Measurements from ENCODE around the gene SYTL4.

Gene SYTL4

DNA sequence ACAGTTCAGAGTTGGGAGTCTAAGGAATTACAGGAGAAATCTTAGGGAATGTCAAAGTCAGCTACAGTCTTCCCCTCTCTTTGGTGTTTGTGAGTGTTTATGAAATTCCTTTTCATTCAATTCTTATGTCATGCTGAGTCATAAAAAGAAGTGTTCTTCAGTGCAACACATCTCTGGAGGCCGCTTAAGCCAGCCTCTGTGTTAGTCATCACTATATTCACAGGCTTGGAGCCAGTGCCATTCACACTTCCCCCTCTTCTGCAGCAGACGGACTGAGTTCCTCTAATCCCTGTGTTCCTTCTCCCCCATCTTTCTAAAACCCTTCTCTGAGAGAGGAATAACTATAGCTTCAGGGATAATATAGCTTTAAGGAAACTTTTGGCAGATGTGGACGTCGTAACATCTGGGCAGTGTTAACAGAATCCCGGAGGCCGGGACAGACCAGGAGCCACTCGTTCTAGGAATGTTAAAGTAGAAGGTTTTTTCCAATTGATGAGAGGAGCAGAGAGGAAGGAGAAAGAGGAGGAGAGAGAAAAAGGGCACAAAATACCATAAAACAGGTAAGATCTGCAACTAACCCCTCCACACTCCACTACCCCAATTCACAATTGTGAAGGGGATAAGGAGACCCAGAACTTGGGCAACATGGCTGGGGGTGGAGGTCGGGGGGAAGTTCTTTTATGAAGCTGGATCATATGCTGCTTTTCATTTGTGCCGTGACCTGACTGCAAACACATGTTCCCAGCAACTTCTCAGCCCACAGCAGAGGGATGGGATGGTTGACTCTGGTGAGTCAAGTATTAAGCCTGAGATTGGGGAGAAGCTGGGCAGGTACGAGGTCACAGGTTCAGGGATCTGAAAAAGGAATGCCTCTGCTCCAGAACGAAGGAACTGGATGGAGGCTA lies 87.7 kb downstream of the SYTL4 start, which contains the start of gene SRPX2:
SRPX2 (plus strand) TSS at position 244 of the 905 bp plus-strand sequence. CDS start 2,124 bp downstream, outside the sequence.
- Mint-ChIP-seq H3K27me3 (peaks cover 29% of the 10 kb centered on the region), H3K4me1 (no peaks in the 10 kb centered on the region), H3K27ac (no peak within 1 kb of the TSS), H3K9me3 (no peaks in the 10 kb centered on the region), H3K4me3 (no peak within 1 kb of the TSS)
- ATAC-seq (no peak), DNase-seq (no peak)

DNA sequence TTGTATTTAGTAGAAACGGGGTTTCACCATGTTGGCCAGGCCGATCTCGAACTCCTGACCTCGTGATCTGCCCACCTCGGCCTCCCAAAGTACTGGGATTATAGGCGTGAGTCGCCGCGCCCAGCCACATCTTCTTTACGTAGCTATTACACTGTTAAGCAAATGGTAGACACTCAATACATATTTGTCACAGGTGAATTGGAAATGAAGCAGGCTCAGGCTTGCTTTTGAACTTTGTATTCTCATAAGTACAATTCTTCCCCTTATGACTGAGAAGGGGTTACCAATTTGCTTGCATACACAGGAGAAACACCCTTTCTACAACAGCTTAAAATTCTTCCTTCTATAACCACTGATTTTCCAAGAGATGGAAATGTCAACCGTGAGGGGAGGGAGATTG lies 88.7 kb downstream of the SYTL4 start:
- Mint-ChIP-seq H3K27me3 (peaks cover 30% of the 10 kb centered on the region), H3K4me3 (no peak overlapping the region), H3K9me3 (no peaks in the 10 kb centered on the region), H3K4me1 (no peaks in the 10 kb centered on the region), H3K27ac (no peak overlapping the region)
- ATAC-seq (no peak), DNase-seq (no peak)

GRCh38 chrX:100642290-100642689 lies 89.6 kb downstream of the SYTL4 start:
- ATAC-seq: no peak
- Mint-ChIP-seq H3K9me3 (no peaks in the 10 kb centered on the region), H3K27me3 (peaks cover 30% of the 10 kb centered on the region), H3K27ac (peak overlapping the region in 1 of 2 donors; percentile 33), H3K4me1 (no peaks in the 10 kb centered on the region), H3K4me3 (no peak overlapping the region)
- DNase-seq: no peak

GRCh38 chrX:100636321-100636991 lies 95.5 kb downstream of the SYTL4 start, which contains the start of gene TSPAN6:
Gene TSPAN6, minus strand, starts transcription at chrX:100636806. Its CDS starts 112 bp downstream, at chrX:100636694.
- Mint-ChIP-seq H3K4me1 (peaks cover 8% of the 10 kb centered on the region), H3K27me3 (peaks cover 18% of the 10 kb centered on the region), H3K27ac (peak within 1 kb of the TSS; percentile 88 to 93), H3K4me3 (peak within 1 kb of the TSS; percentile 92 to 94), H3K9me3 (no peaks in the 10 kb centered on the region)
- DNase-seq (peak; percentile 47 to 71), ATAC-seq (peak; percentile 99)

GRCh38 chrX:100635989-100636320 lies 96.0 kb downstream of the SYTL4 start:
- Mint-ChIP-seq H3K27ac (no peak overlapping the region), H3K4me3 (peak overlapping the region; percentile 92 to 94), H3K4me1 (peaks cover 8% of the 10 kb centered on the region), H3K27me3 (peaks cover 15% of the 10 kb centered on the region), H3K9me3 (no peaks in the 10 kb centered on the region)
- peak; percentile 26 for ATAC-seq
- DNase-seq: no peak

DNA sequence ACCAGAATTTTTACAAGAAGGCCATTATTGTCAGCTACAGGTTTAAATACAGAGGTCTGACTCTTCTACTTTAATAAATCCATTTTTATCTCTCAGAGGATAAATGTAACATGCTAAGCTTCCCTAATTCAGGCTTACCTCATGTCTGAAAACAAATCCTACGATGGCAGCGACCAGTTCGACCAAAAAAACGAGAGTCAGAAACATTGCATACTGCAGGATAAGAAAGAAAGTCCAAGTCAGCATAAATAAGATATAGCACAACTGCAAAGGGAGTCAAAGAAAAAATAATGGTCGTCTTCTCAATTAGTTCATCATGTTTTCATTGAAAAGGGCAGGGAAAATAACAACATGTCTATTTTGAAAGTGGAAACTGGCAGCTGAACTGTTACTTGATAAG lies 96.9 kb downstream of the SYTL4 start:
- H3K27ac Mint-ChIP-seq: no peak overlapping the region
- peaks cover 15% of the 10 kb centered on the region for H3K27me3 Mint-ChIP-seq
- peaks cover 8% of the 10 kb centered on the region for H3K4me1 Mint-ChIP-seq
- ATAC-seq (no peak), DNase-seq (no peak)
- no peaks in the 10 kb centered on the region for H3K9me3 Mint-ChIP-seq
- H3K4me3 Mint-ChIP-seq: no peak overlapping the region

- ATAC-seq (peak; percentile 90), DNase-seq (peak; percentile 8 to 42)
- Mint-ChIP-seq H3K27me3 (no peaks in the 10 kb centered on the region), H3K4me1 (peaks cover 9% of the 10 kb centered on the region), H3K9me3 (no peaks in the 10 kb centered on the region), H3K27ac (peak overlapping the region in 1 of 2 donors; percentile 27), H3K4me3 (no peak overlapping the region)
These were observed 105.9 kb downstream of the SYTL4 start for GRCh38 chrX:100625985-100626491.
